Osteocyte (in vitro differentiated cells): ENCODE measurements around the gene RNF114. TPM values are rescaled to one million over a fixed set of nuclear protein-coding genes. Genes with fewer than 3 reads are reported as not detected.

ENCODE experiments used
- DNase-seq: peaks from one replicate; pipeline ENCODE4 v3.0.0; 2021; ENCODE audit warnings: mixed read lengths; ENCODE audit not compliant: unreplicated experiment; ENCODE audit errors: extremely low spot score
- H3K27ac Mint-ChIP-seq: one replicate; pipeline ENCODE4 v1.8.0; 2021; ENCODE audit warnings: mild to moderate bottlenecking, mixed read lengths; ENCODE audit not compliant: unreplicated experiment
- H3K27me3 Mint-ChIP-seq: one replicate; pipeline ENCODE4 v1.8.0; 2021; ENCODE audit warnings: mixed read lengths; ENCODE audit not compliant: unreplicated experiment
- H3K36me3 Mint-ChIP-seq: one replicate; pipeline ENCODE4 v1.8.0; 2021; ENCODE audit warnings: mixed read lengths; ENCODE audit not compliant: unreplicated experiment
- H3K4me1 Mint-ChIP-seq: one replicate; pipeline ENCODE4 v1.8.0; 2021; ENCODE audit warnings: mixed read lengths; ENCODE audit not compliant: unreplicated experiment
- H3K4me3 Mint-ChIP-seq: one replicate; pipeline ENCODE4 v1.8.0; 2021; ENCODE audit warnings: mild to moderate bottlenecking, moderate library complexity, mixed read lengths; ENCODE audit not compliant: unreplicated experiment
- H3K9me3 Mint-ChIP-seq: one replicate; pipeline ENCODE4 v1.8.0; 2021; ENCODE audit warnings: mixed read lengths; ENCODE audit not compliant: unreplicated experiment
- CTCF ChIP-seq: fragments of 200-600 bp; sonication (generic); IDR thresholded peaks from 2 replicates; pipeline ENCODE4 v1.5.0; 2021; ENCODE audit warnings: antibody characterized with exemption, mild to moderate bottlenecking, moderate library complexity
- total RNA-seq: library from RNA; stranded (reverse); gene quantifications from 2 replicates; pipeline ENCODE4 v1.2.1, GENCODE V29; 2021

Gene RNF114
- total RNA-seq, 1 donor from 2014 or later = 64.9 TPM

DNA sequence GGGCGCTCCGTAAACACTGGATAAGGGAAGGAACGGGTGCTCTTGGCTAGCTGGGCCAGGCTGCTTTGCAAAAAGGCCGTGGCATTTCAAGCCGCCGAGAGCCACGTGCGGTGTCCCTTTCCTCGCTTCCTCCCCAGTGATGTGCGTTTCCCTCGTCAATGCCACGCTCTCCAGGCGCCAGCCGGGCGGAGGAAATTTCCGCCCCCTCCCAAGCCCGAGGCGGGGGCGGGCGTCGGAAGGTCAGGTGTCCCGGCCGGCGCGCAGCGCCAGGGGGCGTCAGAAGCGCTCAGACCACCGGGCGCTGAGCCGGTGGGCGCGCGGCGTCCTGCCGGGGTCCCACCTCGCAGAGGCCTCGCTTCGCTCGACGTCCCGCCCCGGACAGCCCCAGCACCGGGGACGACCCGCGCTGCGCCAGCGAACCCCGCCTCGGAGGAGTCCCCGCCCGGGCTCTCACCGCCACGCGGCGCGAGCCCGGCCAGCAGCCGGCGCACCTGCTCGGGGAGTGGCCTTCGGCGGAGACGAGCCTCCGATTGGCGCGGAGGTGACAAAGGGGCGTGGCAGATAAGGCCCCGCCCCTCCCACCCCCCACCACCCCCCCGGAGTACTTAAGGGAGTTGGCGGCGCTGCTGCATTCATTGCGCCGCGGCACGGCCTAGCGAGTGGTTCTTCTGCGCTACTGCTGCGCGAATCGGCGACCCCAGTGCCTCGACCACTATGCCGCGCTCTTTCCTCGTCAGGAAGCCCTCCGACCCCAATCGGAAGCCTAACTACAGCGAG lies 46.3 kb downstream of the RNF114 start, which contains the start of gene SNAI1:
Gene SNAI1, plus strand, starts transcription at position 635 of the 777 bp plus-strand sequence. Its CDS starts 80 bp downstream, at position 715.
- peaks cover 26% of the 10 kb centered on the region for H3K36me3 Mint-ChIP-seq
- peak; percentile 68 for TF ChIP-seq CTCF
- H3K9me3 Mint-ChIP-seq = no peaks in the 10 kb centered on the region
- H3K27ac Mint-ChIP-seq = peak within 1 kb of the TSS; percentile 81
- DNase-seq = peak; percentile 92
- no peaks in the 10 kb centered on the region for H3K27me3 Mint-ChIP-seq
- H3K4me3 Mint-ChIP-seq = peak within 1 kb of the TSS; percentile 91
- H3K4me1 Mint-ChIP-seq = peaks cover 59% of the 10 kb centered on the region

DNA sequence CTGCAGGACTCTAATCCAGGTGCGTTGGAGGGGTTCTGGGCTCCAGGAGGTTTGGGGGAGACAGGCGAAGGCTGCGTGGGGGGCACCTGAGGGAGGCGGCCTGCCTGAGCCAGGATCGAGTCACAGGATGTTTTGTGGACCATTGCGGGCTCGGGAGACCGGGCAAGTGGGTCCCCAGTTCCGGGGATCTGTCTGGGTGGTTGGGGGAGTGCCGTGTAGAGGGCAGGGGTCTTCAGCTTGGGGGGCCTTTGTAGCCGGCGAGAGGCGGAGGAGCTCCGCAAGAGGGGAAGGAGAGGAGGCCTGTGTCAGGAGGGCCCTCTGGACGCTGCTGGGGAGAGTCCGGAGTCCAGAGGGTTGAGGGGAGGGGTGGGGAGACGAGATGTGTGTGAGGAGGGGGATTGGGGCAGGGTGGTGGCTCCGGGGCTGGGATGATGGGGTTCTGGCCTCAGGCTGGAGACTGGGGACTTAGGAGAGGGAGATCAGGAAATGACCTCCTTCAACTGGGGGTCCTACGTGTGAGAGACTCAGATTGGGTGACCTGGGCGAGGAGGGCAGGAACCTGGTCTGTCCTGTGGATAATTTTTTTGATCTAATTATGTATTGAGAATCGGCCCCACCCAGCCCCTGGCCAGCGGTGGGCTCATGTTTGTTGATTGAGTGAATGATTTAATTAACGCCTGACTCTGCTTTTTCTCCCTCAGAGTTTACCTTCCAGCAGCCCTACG lies 47.1 kb downstream of the RNF114 start:
- peaks cover 29% of the 10 kb centered on the region for H3K36me3 Mint-ChIP-seq
- peak overlapping the region; percentile 91 for H3K4me3 Mint-ChIP-seq
- no peaks in the 10 kb centered on the region for H3K9me3 Mint-ChIP-seq
- no peaks in the 10 kb centered on the region for H3K27me3 Mint-ChIP-seq
- no peak for DNase-seq
- peak overlapping the region; percentile 81 for H3K27ac Mint-ChIP-seq
- H3K4me1 Mint-ChIP-seq = peaks cover 65% of the 10 kb centered on the region
- no peak for TF ChIP-seq CTCF

- no peaks in the 10 kb centered on the region for H3K9me3 Mint-ChIP-seq
- no peaks in the 10 kb centered on the region for H3K27me3 Mint-ChIP-seq
Measured at GRCh38 chr20:49983848-49984408, 47.7 kb downstream of the RNF114 start.

GRCh38 chr20:49984426-49985153 lies 48.4 kb downstream of the RNF114 start:
- Mint-ChIP-seq H3K9me3 (no peaks in the 10 kb centered on the region), H3K36me3 (peaks cover 37% of the 10 kb centered on the region), H3K27ac (peak overlapping the region; percentile 81), H3K27me3 (no peaks in the 10 kb centered on the region), H3K4me1 (peaks cover 75% of the 10 kb centered on the region), H3K4me3 (peak overlapping the region; percentile 91)
- DNase-seq = no peak
- no peak for TF ChIP-seq CTCF

More at GRCh38 chr20:49983848-49984408, 47.7 kb downstream of the RNF114 start:
- DNase-seq = no peak
- peaks cover 69% of the 10 kb centered on the region for H3K4me1 Mint-ChIP-seq
- no peak for TF ChIP-seq CTCF
- H3K4me3 Mint-ChIP-seq = peak overlapping the region; percentile 91
- peaks cover 35% of the 10 kb centered on the region for H3K36me3 Mint-ChIP-seq
- peak overlapping the region; percentile 81 for H3K27ac Mint-ChIP-seq
